Psoas muscle (tissue), 8 donors: Measurements from ENCODE around the gene KIF19. TPM values are rescaled to one million over a fixed set of nuclear protein-coding genes. Genes with fewer than 3 reads are reported as not detected.

Experiments
- ATAC-seq, 4 donors: fragments of 200-7000 bp; cut with Tn5 transposase; one replicate each; pipeline ENCODE4 v1.9.1; 2020; ENCODE audit warnings: moderate library complexity in 3 of 4, mild to moderate bottlenecking in 2 of 4
- DNase-seq, 2 donors: peaks; one replicate each; pipeline ENCODE4 v3.0.0-alpha.2; 2020
- H3K27ac ChIP-seq: fragments of 200-600 bp; one replicate; pipeline ENCODE4 v1.8.0; 2022
- H3K27me3 ChIP-seq, 3 donors: fragments of 200-600 bp in 1 of 3; one replicate each; pipeline versions ENCODE4 v1.6.1 to v1.8.0; 2013 to 2022; ENCODE audit warnings: low read length in 2 of 3, mild to moderate bottlenecking in 2 of 3, moderate library complexity in 1 of 3; ENCODE audit not compliant: insufficient read depth in 3 of 3
- H3K36me3 ChIP-seq, 2 donors: fragments of 200-600 bp in 1 of 2; one replicate each; pipeline versions ENCODE4 v1.6.1 to v1.8.0; 2013 to 2022; ENCODE audit warnings: low read depth in 1 of 2, mild to moderate bottlenecking in 1 of 2, moderate library complexity in 1 of 2; ENCODE audit not compliant: insufficient read depth in 1 of 2
- H3K4me1 ChIP-seq: fragments of 200-600 bp; one replicate; pipeline ENCODE4 v1.8.0; 2022
- H3K4me3 ChIP-seq: fragments of 200-600 bp; one replicate; pipeline ENCODE4 v1.8.0; 2022; ENCODE audit warnings: mild to moderate bottlenecking
- H3K9me3 ChIP-seq: fragments of 200-600 bp; one replicate; pipeline ENCODE4 v1.8.0; 2022
- CTCF ChIP-seq: fragments of 200-600 bp; IDR thresholded peaks from one replicate; pipeline ENCODE4 v1.8.0; 2022; ENCODE audit warnings: antibody characterized with exemption
- WGBS, 3 donors: extraction: QIAGEN DNeasy Blood & Tissue Kit; methylation state at CpG; one replicate each; pipeline versions ENCODE4 v1.1.6 to v1.1.7; 2013; 5-methylcytosine and 5-hydroxymethylcytosine counted together
- intact Hi-C, 2 donors: fragments of 100-400 bp; cut with DNase I; formaldehyde crosslinking; loops; one replicate each; pipeline versions ENCODE4 v1.11.0 to v1.14.2; 2022
- polyA plus RNA-seq, 3 donors: library from polyadenylated mRNA; stranded (reverse); fragments of 200-250 nt; gene quantifications; one replicate each; pipeline ENCODE4 v1.2.3, GENCODE V29; 2013
- total RNA-seq, 4 donors: library from RNA; stranded (reverse); fragmentation: NEBNext Ultra II Directional in 2 of 4; extraction: Animal tissue kit (Norgen Biotek cat#: 25700) in 2 of 4; gene quantifications; one replicate each; pipeline versions ENCODE4 v1.2.1 to v1.2.4, GENCODE V29; 2021 to 2023
- donor health status: healthy with polysubstance abuse.
- donor health status: DM: no; HTN: no; CAD: no; lungs with moderate emphysema.
- donor health status: Bipolar disorder and iron deficiency.
- donor health status: healthy.
- donor health status: DM: yes; HTN: yes; CAD: no.
- donor health status: DM: no; HTN: no; CAD: no.
- donor health status: DM: no; HTN: no; CAD: no.
- donor health status: DM: yes; HTN: yes; CAD: no.

The KIF19 gene
- total and polyA plus RNA-seq, 7 donors = 0.13 to 0.44 (median 0.27) TPM

GRCh38 chr17:74372426-74372825 is 46.4 kb downstream of the KIF19 start:
- no peaks in the 10 kb centered on the region for H3K27me3 ChIP-seq
- no peaks in the 10 kb centered on the region for H3K4me1 ChIP-seq
- intact Hi-C loops = no loop called here
- H3K4me3 ChIP-seq = no peak overlapping the region
- no peak for DNase-seq
- no peaks in the 10 kb centered on the region for H3K9me3 ChIP-seq
- no peak for ATAC-seq
- no peaks in the 10 kb centered on the region for H3K36me3 ChIP-seq
- TF ChIP-seq CTCF = no peak
- H3K27ac ChIP-seq = no peak overlapping the region
- 93 to 97% (median 94%) methylated on average over 9 of the region's 9 CpGs for WGBS, 3 donors

GRCh38 chr17:74373838-74374606 is 48.0 kb downstream of the KIF19 start:
- no peak for DNase-seq
- Histone ChIP-seq H3K4me3 (no peak overlapping the region), H3K27ac (no peak overlapping the region), H3K27me3 (no peaks in the 10 kb centered on the region), H3K4me1 (peaks cover under 1% of the 10 kb centered on the region), H3K9me3 (no peaks in the 10 kb centered on the region), H3K36me3 (no peaks in the 10 kb centered on the region)
- intact Hi-C loops = no loop called here
- no peak for ATAC-seq
- WGBS, 3 donors = 76 to 79% (median 78%) methylated on average over 15 of the region's 15 CpGs
- TF ChIP-seq CTCF = no peak

GRCh38 chr17:74374858-74375257 is 48.8 kb downstream of the KIF19 start:
- Histone ChIP-seq H3K9me3 (no peaks in the 10 kb centered on the region), H3K27ac (no peak overlapping the region), H3K4me3 (no peak overlapping the region), H3K36me3 (no peaks in the 10 kb centered on the region), H3K4me1 (peaks cover 9% of the 10 kb centered on the region), H3K27me3 (no peaks in the 10 kb centered on the region)
- DNase-seq = no peak
- intact Hi-C loops = no loop called here
- TF ChIP-seq CTCF = no peak
- 85 to 91% (median 89%) methylated on average over 3 of the region's 3 CpGs for WGBS, 3 donors
- no peak for ATAC-seq

GRCh38 chr17:74379495-74380085 is 53.6 kb downstream of the KIF19 start:
- Histone ChIP-seq H3K27me3 (no peaks in the 10 kb centered on the region), H3K4me1 (peaks cover 24% of the 10 kb centered on the region), H3K27ac (peak overlapping the region; percentile 84), H3K36me3 (no peaks in the 10 kb centered on the region), H3K9me3 (no peaks in the 10 kb centered on the region), H3K4me3 (peak overlapping the region; percentile 48)
- TF ChIP-seq CTCF = peak; percentile 97
- WGBS, 3 donors = 7 to 14% (median 9%) methylated on average over 19 to 20 of the region's 20 CpGs
- intact Hi-C loops = loop anchor here (1.0 to 2.0 kb wide), 3 partner anchors 51 to 114 kb away; no protein-coding TSS in a partner anchor
- ATAC-seq (peak; percentile 89 to 94 (median 91)), DNase-seq (peak; percentile 93 to 97)
